ENCODE measurements around the gene PRCP.

PRCP gene

DNA sequence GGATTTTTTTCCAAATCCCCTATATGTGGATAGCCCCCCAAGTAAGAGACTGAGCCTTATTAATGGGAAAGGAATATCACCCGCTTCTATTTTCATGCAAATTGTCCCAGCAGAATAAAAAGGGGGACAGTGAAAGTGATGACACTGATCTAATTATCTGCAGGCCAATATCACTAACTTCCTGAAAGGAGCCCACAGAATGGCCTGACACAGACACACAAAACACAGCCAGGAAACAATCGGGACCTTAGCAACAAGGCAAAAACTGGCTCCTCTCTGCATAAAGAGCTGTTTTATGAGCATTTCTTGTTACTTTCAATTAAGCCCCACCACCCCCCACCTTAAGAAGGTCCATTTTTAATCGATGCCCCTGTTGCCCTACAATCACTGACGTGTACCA lies 112.2 kb downstream of the PRCP start:
- TF ChIP-seq, protein P1, sequence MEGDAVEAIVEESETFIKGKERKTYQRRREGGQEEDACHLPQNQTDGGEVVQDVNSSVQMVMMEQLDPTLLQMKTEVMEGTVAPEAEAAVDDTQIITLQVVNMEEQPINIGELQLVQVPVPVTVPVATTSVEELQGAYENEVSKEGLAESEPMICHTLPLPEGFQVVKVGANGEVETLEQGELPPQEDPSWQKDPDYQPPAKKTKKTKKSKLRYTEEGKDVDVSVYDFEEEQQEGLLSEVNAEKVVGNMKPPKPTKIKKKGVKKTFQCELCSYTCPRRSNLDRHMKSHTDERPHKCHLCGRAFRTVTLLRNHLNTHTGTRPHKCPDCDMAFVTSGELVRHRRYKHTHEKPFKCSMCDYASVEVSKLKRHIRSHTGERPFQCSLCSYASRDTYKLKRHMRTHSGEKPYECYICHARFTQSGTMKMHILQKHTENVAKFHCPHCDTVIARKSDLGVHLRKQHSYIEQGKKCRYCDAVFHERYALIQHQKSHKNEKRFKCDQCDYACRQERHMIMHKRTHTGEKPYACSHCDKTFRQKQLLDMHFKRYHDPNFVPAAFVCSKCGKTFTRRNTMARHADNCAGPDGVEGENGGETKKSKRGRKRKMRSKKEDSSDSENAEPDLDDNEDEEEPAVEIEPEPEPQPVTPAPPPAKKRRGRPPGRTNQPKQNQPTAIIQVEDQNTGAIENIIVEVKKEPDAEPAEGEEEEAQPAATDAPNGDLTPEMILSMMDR (conservative IDR thresholded peaks at IDR 0.05; ENCODE audit: low read depth, low read length), result no peak
- no peak overlapping the region for H3K4me3 ChIP-seq (ENCODE audit: low read length)
- DNase-seq (ENCODE audit: low read depth), result no peak

DNA sequence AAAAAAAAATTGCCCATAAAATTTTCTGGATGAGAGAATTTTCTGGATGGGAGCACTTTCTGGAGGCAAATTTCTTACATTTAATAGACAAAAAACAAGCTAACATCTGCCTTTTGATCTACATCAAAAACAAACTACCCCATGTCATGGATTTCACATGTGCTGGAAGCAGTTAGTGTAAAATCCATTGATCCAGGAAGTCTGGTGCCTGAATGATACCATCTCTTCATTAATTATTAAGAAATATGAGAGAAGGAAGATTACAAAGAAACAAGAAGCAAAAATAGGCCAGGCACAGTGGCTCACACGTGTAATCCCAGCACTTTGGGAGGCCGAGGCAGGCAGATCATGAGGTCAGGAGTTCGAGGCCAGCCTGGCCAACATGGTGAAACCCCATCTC lies 113.4 kb downstream of the PRCP start:
- no peak for DNase-seq (ENCODE audit: low read depth)
- H3K4me3 ChIP-seq (ENCODE audit: low read length), result no peak overlapping the region
- TF ChIP-seq, protein P1 (conservative IDR thresholded peaks at IDR 0.05; ENCODE audit: low read depth, low read length), result no peak

DNA sequence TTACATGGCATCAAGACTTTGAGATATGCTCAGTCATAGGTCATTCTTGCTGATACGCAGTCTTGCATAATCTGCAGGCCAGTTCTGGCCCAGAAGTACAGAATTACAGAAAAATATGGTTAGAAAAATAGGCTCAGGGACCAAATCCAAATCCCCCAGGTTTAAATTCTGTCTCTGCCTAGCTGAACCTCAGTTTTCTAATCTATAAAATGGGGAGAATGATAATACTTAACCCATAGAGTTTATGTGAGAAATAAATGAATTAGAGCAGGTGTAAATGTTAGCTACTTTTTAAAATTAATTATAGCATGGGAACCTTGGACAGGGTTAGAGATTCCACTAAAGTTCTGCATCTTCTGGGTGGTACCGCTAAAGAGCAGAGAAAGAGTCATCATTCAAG lies 114.2 kb downstream of the PRCP start:
- TF ChIP-seq, protein P1 (conservative IDR thresholded peaks at IDR 0.05; ENCODE audit: low read depth, low read length), result no peak
- no peak overlapping the region for H3K4me3 ChIP-seq (ENCODE audit: low read length)
- DNase-seq (ENCODE audit: low read depth), result no peak

DNA sequence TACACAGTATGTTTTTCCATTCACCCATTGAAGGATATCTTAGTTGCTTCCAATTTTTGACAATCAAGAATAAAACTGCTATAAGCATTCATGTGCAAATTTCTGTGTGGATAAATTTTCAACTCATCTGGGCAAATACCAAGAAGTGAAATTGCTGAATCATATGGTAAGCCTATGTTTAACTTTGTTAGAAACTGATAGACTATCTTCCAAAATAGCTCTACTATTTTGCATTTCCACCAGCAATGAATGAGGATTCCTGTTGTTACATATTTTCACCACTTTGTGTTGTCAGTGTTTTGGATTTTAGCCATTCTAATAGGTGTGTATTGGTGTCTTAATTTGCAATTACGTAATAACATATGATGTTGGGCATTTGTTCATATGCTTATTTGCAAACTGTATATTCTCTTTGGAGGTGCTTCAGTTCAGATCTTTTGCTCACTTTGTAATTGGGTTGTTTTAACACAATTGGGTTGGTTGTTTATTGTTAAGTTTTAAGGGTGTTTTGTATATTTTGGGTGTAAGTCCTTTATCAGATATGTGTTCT lies 117.3 kb downstream of the PRCP start:
- DNase-seq (ENCODE audit: low read depth), result no peak
- no peak overlapping the region for H3K4me3 ChIP-seq (ENCODE audit: low read length)
- TF ChIP-seq, protein P1 (conservative IDR thresholded peaks at IDR 0.05; ENCODE audit: low read depth, low read length), result no peak

DNA sequence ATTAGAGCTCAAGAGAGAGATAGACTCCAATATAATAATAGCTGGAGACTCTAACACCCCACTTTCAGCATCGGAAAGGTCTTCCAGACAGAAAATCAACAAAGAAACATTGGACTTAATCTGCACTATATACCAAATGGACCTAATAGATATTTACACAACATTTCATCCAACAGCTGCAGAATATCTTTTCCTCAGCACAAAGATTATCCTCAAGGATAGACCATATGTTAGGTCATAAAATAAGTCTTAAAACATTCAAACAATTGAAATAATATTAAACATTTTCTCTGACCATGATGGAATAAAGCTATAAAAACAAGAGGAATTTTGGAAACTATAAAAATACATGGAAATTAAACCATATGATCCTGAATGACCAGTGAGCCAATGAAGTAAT lies 121.5 kb downstream of the PRCP start:
- TF ChIP-seq, protein P1 (conservative IDR thresholded peaks at IDR 0.05; ENCODE audit: low read depth, low read length), result no peak
- DNase-seq (ENCODE audit: low read depth), result no peak
- H3K4me3 ChIP-seq (ENCODE audit: low read length), result no peak overlapping the region

DNA sequence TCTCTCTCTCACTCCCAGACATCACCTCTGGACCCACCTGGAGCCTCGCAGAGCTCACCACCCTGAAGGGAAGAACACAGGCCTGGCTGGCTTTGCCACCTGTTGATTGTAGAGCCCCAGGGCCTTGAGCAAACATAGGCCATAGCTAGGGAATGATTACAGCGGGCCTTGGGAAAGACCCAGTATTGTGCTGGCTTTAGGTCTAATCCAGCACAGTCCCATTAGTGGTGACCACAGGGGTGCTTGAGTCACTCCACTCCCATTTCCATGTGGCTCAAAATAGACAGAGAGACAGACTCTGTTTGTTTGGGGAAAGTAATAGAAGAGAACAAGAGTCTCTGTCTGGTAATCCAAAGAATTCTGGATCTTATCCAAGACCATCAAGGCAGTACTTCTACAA lies 123.9 kb downstream of the PRCP start:
- TF ChIP-seq, protein P1 (conservative IDR thresholded peaks at IDR 0.05; ENCODE audit: low read depth, low read length), result no peak
- no peak for DNase-seq (ENCODE audit: low read depth)
- no peak overlapping the region for H3K4me3 ChIP-seq (ENCODE audit: low read length)

DNA sequence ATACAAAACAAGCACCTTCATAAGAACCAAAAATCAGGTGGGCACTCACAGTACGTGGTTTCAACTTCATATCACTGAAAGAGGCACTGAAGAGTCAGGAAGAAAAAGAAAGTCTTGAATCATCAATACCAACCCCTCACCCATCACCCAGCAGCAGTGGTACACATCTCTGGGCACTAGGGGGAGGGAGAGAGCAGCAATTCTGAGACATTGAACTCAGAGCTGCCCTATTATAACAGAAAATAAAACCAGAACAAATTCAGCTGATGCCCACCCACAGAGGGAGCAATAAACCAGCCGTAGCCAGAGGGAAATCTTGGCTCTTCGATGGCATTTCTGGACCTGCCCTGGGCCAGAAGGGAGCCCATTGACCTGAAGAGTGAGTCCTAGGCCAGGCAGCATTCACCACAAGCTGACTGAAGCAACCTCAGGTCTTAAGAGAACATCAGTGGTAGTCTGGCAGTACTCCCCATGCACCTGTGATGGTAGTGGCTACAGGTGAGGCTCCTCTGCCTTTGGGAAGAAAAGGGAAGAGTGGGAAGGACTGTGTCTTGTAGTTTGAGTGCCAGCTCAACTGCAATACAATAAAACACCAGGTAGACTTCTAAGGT lies 124.4 kb downstream of the PRCP start:
- no peak overlapping the region for H3K4me3 ChIP-seq (ENCODE audit: low read length)
- DNase-seq (ENCODE audit: low read depth), result no peak
- TF ChIP-seq, protein P1 (conservative IDR thresholded peaks at IDR 0.05; ENCODE audit: low read depth, low read length), result peak; percentile 55
